ENCODE data around the gene POLR1E. TPM values are rescaled to one million over a fixed set of nuclear protein-coding genes. Genes with fewer than 3 reads are reported as not detected.

POLR1E gene
- total RNA-seq, 1 experiment from 2014 or later: 39.8 TPM

DNA sequence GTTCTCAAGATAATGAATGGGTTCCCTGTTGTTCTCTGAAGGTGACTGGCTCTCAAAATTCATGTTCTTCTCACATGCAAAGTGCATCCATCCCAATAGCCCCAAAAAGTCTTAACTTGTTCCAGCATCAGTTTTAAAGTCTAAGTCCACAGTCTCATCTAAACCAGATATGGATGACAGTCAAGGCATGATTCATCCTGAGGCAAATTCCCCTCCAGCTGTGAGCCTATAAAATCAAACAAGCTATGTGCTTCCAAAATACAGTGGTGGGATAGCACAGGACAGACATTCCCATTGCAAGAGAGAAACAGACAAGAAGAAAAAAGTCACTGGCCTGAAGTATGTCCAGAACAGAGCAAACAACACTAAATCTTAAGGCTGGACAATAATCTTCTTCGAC, 65.0 kb downstream of the POLR1E start:
- Histone ChIP-seq H3K4me2 (ENCODE audit: low read depth, low read length, poor library complexity, severe bottlenecking) (no peak overlapping the region), H3K79me2 (ENCODE audit: low read length) (peaks cover 27% of the 10 kb centered on the region)
- no peak for DNase-seq

DNA sequence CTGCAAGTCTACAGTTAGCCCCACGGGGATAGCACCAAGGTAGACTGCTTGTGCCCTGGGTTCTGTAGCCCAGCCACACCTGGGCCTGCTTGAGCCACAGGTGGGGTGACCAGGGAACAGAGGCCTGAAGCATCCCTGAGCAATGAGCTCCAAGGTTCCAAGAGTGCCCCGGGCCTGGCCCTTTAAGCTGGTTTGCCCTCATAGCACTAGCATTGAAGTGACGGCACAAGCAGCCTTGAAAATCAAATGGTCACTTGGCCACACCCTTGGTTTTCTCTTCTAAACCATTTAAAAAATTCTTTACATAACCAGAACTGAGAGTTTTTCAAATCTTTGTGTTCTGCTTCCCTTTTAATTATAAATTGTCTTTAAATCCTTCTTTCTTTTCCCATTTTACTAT, 65.7 kb downstream of the POLR1E start:
- Histone ChIP-seq H3K9ac (ENCODE audit: low read length) (no peak overlapping the region), H3K9me3 (ENCODE audit: low read length) (no peaks in the 10 kb centered on the region), H3K4me1 (ENCODE audit: low read length) (peaks cover 8% of the 10 kb centered on the region), H3K4me2 (ENCODE audit: low read depth, low read length, poor library complexity, severe bottlenecking) (no peak overlapping the region), H2AFZ (ENCODE audit: low read length) (no peak overlapping the region), H3K27me3 (ENCODE audit: low read length) (no peaks in the 10 kb centered on the region), H3K79me2 (ENCODE audit: low read length) (peaks cover 24% of the 10 kb centered on the region), H4K20me1 (ENCODE audit: insufficient read depth, low read depth, low read length) (no peaks in the 10 kb centered on the region), H3K36me3 (ENCODE audit: insufficient read depth, low read length) (no peaks in the 10 kb centered on the region), H3K4me3 (ENCODE audit: low read length) (no peak overlapping the region), H3K9me2 (replicated peaks; ENCODE audit: insufficient read depth, low read length) (no peaks in the 10 kb centered on the region), H3K27ac (ENCODE audit: low read length) (no peak overlapping the region)
- no peak for DNase-seq

More for the DNA sequence above, 65.0 kb downstream of the POLR1E start:
- H2AFZ ChIP-seq (ENCODE audit: low read length): no peak overlapping the region
- H3K4me1 ChIP-seq (ENCODE audit: low read length): peaks cover 8% of the 10 kb centered on the region
- no peak overlapping the region for H3K27ac ChIP-seq (ENCODE audit: low read length)
- no peaks in the 10 kb centered on the region for H4K20me1 ChIP-seq (ENCODE audit: insufficient read depth, low read depth, low read length)
- no peaks in the 10 kb centered on the region for H3K9me2 ChIP-seq (replicated peaks; ENCODE audit: insufficient read depth, low read length)
- no peaks in the 10 kb centered on the region for H3K36me3 ChIP-seq (ENCODE audit: insufficient read depth, low read length)
- H3K9me3 ChIP-seq (ENCODE audit: low read length): no peaks in the 10 kb centered on the region
- no peak overlapping the region for H3K9ac ChIP-seq (ENCODE audit: low read length)
- no peaks in the 10 kb centered on the region for H3K27me3 ChIP-seq (ENCODE audit: low read length)
- no peak overlapping the region for H3K4me3 ChIP-seq (ENCODE audit: low read length)

DNA sequence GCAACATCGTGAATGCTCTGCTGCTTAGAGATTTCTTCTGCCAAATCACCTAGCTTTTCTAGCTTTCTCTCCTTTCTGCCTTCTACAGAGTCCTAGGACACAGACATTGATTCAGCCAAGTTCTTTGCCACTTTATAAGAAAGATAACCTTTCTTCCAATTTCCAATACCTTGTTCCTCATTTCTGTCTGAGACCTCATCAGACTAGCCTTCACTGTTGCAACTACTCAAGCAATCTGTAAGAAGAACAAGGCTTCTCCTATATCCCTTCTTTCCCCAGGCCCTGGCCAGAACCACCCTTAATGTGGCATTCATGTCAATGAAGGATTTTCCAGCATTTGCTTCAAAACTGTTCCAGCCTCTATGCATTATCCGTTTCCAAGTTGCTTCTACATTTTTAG, 66.1 kb downstream of the POLR1E start:
- no peaks in the 10 kb centered on the region for H4K20me1 ChIP-seq (ENCODE audit: insufficient read depth, low read depth, low read length)
- H3K9me3 ChIP-seq (ENCODE audit: low read length): no peaks in the 10 kb centered on the region
- no peak for DNase-seq
- H3K27me3 ChIP-seq (ENCODE audit: low read length): no peaks in the 10 kb centered on the region
- H2AFZ ChIP-seq (ENCODE audit: low read length): no peak overlapping the region
- no peaks in the 10 kb centered on the region for H3K9me2 ChIP-seq (replicated peaks; ENCODE audit: insufficient read depth, low read length)
- H3K4me1 ChIP-seq (ENCODE audit: low read length): peaks cover 8% of the 10 kb centered on the region
- H3K79me2 ChIP-seq (ENCODE audit: low read length): peaks cover 24% of the 10 kb centered on the region
- H3K4me3 ChIP-seq (ENCODE audit: low read length): no peak overlapping the region
- no peak overlapping the region for H3K9ac ChIP-seq (ENCODE audit: low read length)
- H3K4me2 ChIP-seq (ENCODE audit: low read depth, low read length, poor library complexity, severe bottlenecking): no peak overlapping the region
- H3K27ac ChIP-seq (ENCODE audit: low read length): no peak overlapping the region
- no peaks in the 10 kb centered on the region for H3K36me3 ChIP-seq (ENCODE audit: insufficient read depth, low read length)

Other genes with a start within 250 kb of the POLR1E start
- 234 and 345 TPM in 2 replicates for gene GRHPR, start 63.3 kb upstream of the POLR1E start, total RNA-seq (2014; rRNA removed; shearing (Covaris generic); ENCODE audit: low replicate concordance)
- gene ZBTB5, start 20.5 kb upstream of the POLR1E start, total RNA-seq (2014; rRNA removed; shearing (Covaris generic); ENCODE audit: low replicate concordance): 24.6 and 31.3 TPM in 2 replicates
- 25.8 and 29.3 TPM in 2 replicates for gene FBXO10, start 90.4 kb downstream of the POLR1E start, total RNA-seq (2014; rRNA removed; shearing (Covaris generic); ENCODE audit: low replicate concordance)
- 262 and 265 TPM in 2 replicates for gene TOMM5, start 106.6 kb downstream of the POLR1E start, total RNA-seq (2014; rRNA removed; shearing (Covaris generic); ENCODE audit: low replicate concordance)
- gene FRMPD1, start 165.0 kb downstream of the POLR1E start, total RNA-seq (2014; rRNA removed; shearing (Covaris generic); ENCODE audit: low replicate concordance): 0.07 TPM in 1 of 2 replicates, not detected in the other

All from Karpas-422 (cell line).